ENCODE measurements around the gene ST8SIA5.

DNA sequence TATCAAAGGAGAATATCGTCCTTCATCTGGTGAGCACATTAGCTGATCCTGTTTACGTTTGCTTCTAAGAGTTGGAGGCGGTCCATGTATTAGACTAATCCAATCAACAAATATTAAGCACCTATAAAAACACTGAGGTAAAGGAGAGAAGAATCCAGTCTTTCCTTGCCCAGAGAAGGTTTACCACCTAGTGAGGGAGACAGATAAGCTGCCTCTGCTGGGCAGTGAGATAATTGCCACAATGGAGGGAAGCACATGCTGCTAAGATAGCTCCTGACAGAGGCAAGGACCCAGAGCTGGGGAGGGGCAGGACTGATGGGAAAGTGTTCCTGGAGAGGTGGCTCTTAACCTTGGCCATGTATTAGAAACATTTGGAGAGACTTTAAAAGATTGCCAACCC, 36.7 kb upstream of the ST8SIA5 start:
- no peak for TF ChIP-seq ZSCAN30 (CRISPR knock-in tag; IDR thresholded peaks at IDR 0.05)
- no peak for TF ChIP-seq RFX3 (CRISPR knock-in tag; IDR thresholded peaks at IDR 0.05)
- no peak for TF ChIP-seq KLF6 (CRISPR knock-in tag; IDR thresholded peaks at IDR 0.05)
- TF ChIP-seq, protein P1, sequence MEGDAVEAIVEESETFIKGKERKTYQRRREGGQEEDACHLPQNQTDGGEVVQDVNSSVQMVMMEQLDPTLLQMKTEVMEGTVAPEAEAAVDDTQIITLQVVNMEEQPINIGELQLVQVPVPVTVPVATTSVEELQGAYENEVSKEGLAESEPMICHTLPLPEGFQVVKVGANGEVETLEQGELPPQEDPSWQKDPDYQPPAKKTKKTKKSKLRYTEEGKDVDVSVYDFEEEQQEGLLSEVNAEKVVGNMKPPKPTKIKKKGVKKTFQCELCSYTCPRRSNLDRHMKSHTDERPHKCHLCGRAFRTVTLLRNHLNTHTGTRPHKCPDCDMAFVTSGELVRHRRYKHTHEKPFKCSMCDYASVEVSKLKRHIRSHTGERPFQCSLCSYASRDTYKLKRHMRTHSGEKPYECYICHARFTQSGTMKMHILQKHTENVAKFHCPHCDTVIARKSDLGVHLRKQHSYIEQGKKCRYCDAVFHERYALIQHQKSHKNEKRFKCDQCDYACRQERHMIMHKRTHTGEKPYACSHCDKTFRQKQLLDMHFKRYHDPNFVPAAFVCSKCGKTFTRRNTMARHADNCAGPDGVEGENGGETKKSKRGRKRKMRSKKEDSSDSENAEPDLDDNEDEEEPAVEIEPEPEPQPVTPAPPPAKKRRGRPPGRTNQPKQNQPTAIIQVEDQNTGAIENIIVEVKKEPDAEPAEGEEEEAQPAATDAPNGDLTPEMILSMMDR (CRISPR knock-in tag; IDR thresholded peaks at IDR 0.05), result no peak
